WERI-Rb-1 (cell line): ENCODE data around the gene NPNT.

Source experiments
- DNase-seq: peaks from one replicate; pipeline ENCODE4 v3.0.0-alpha.2; 2020
- H3K27ac ChIP-seq: fragments of 250-450 bp; sonication (Bioruptor Pico); 2 replicates; pipeline ENCODE4 v1.5.1; 2020; ENCODE audit warnings: mild to moderate bottlenecking, moderate library complexity
- H3K27me3 ChIP-seq: fragments of 250-450 bp; sonication (Bioruptor Pico); 2 replicates; pipeline ENCODE4 v1.5.1; 2021; ENCODE audit warnings: mild to moderate bottlenecking, low read depth, moderate library complexity; ENCODE audit not compliant: insufficient read depth, severe bottlenecking
- H3K36me3 ChIP-seq: fragments of 250-450 bp; sonication (Bioruptor Pico); 2 replicates; pipeline ENCODE4 v1.5.1; 2020; ENCODE audit warnings: mild to moderate bottlenecking, moderate library complexity
- H3K4me3 ChIP-seq: 2 replicates; pipeline ENCODE4 v1.5.1; 2011; ENCODE audit warnings: low read depth, mild to moderate bottlenecking, control low read depth, low read length
- H3K9me3 ChIP-seq: fragments of 250-450 bp; sonication (Bioruptor Pico); 2 replicates; pipeline ENCODE4 v1.5.1; 2021; ENCODE audit warnings: mild to moderate bottlenecking, moderate library complexity; ENCODE audit not compliant: severe bottlenecking
- TF ChIP-seq, protein P1 (sequence below): IDR thresholded peaks from 2 replicates; pipeline ENCODE4 v1.5.1; 2011; ENCODE audit warnings: low read depth, mild to moderate bottlenecking, control low read depth, inconsistent platforms, low read length

NPNT gene

DNA sequence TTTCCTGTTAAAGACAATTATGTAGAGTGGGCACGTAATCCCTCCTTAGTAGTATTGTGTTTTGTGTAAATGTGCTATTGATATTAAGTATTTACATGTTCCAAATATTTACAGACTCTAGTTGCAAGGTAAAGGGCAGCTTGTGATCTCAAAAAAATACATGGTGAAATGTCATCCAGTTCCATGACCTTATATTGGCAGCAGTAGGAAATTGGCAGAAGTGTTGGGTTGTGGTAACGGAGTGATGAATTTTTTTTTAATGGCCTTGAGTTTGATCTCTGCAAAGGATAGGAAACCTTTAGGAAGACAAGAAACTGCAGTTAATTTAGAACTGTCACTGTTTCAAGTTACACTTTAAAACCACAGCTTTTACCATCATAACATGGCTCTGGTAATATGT lies 74.3 kb downstream of the NPNT start:
- Histone ChIP-seq H3K9me3 (no peaks in the 10 kb centered on the region), H3K4me3 (no peak overlapping the region), H3K27ac (no peak overlapping the region), H3K36me3 (no peaks in the 10 kb centered on the region), H3K27me3 (no peaks in the 10 kb centered on the region)
- TF ChIP-seq, protein P1, sequence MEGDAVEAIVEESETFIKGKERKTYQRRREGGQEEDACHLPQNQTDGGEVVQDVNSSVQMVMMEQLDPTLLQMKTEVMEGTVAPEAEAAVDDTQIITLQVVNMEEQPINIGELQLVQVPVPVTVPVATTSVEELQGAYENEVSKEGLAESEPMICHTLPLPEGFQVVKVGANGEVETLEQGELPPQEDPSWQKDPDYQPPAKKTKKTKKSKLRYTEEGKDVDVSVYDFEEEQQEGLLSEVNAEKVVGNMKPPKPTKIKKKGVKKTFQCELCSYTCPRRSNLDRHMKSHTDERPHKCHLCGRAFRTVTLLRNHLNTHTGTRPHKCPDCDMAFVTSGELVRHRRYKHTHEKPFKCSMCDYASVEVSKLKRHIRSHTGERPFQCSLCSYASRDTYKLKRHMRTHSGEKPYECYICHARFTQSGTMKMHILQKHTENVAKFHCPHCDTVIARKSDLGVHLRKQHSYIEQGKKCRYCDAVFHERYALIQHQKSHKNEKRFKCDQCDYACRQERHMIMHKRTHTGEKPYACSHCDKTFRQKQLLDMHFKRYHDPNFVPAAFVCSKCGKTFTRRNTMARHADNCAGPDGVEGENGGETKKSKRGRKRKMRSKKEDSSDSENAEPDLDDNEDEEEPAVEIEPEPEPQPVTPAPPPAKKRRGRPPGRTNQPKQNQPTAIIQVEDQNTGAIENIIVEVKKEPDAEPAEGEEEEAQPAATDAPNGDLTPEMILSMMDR = no peak
- DNase-seq = no peak

GRCh38 chr4:105970371-105970770 lies 75.1 kb downstream of the NPNT start:
- no peak for DNase-seq
- Histone ChIP-seq H3K27me3 (no peaks in the 10 kb centered on the region), H3K27ac (no peak overlapping the region), H3K4me3 (no peak overlapping the region), H3K9me3 (no peaks in the 10 kb centered on the region), H3K36me3 (no peaks in the 10 kb centered on the region)
- TF ChIP-seq, protein P1 = no peak

DNA sequence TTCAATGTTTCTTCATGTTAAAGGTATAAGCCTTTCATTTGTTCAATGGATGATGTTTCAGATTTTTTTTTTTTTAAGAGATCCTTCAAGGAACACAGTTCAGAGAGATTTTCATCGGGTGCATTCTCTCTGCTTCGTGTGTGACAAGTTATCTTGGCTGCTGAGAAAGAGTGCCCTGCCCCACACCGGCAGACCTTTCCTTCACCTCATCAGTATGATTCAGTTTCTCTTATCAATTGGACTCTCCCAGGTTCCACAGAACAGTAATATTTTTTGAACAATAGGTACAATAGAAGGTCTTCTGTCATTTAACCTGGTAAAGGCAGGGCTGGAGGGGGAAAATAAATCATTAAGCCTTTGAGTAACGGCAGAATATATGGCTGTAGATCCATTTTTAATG lies 75.8 kb downstream of the NPNT start:
- H3K9me3 ChIP-seq = no peaks in the 10 kb centered on the region
- H3K27me3 ChIP-seq = no peaks in the 10 kb centered on the region
- TF ChIP-seq, protein P1 = no peak
- no peak overlapping the region for H3K27ac ChIP-seq
- H3K36me3 ChIP-seq = no peaks in the 10 kb centered on the region
- no peak for DNase-seq
- H3K4me3 ChIP-seq = no peak overlapping the region

GRCh38 chr4:105972946-105973621 lies 77.8 kb downstream of the NPNT start:
- no peaks in the 10 kb centered on the region for H3K9me3 ChIP-seq
- H3K27me3 ChIP-seq = no peaks in the 10 kb centered on the region
- H3K4me3 ChIP-seq = no peak overlapping the region
- no peak overlapping the region for H3K27ac ChIP-seq
- DNase-seq = no peak
- TF ChIP-seq, protein P1 = no peak
- no peaks in the 10 kb centered on the region for H3K36me3 ChIP-seq

DNA sequence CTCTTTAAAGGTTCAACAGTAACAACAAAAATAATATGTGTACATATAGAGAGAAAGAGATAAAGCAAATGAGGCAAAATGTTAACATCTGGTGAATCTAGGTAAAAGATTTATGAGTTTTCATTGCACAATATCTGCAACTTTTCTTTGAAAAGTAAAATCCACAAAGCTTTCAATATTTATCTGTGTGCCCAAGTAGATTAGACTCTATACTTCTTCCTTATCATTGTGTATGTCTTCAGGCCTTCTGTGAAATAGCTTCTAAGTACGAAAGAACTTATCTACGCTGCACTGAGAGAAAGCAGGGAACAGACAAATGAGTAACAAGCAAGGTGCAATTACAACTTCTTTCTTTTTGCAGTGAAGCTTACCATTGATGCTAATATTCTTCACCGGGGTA lies 81.6 kb downstream of the NPNT start:
- DNase-seq = no peak

More for the DNA sequence above, 81.6 kb downstream of the NPNT start:
- Histone ChIP-seq H3K9me3 (no peaks in the 10 kb centered on the region), H3K36me3 (no peaks in the 10 kb centered on the region), H3K4me3 (no peak overlapping the region), H3K27me3 (no peaks in the 10 kb centered on the region), H3K27ac (no peak overlapping the region)
- TF ChIP-seq, protein P1 = no peak
